ENCODE results near the gene PAX5.

The PAX5 gene

GRCh38 chr9:36986468-36987408 is 47.3 kb downstream of the PAX5 start (continued):
- no peak for TF ChIP-seq ELK4 (IDR thresholded peaks at IDR 0.05; ENCODE audit: borderline replicate concordance, low read depth, low read length)
- TF ChIP-seq REPIN1 (tag by site-specific recombination; IDR thresholded peaks at IDR 0.05; ENCODE audit: low read depth): no peak
- no peak for TF ChIP-seq ZNF280D (tag by site-specific recombination; IDR thresholded peaks at IDR 0.05)
- peak; percentile 32; the same call in 1 of the 2 replicates for TF ChIP-seq ZBTB20 (tag by site-specific recombination; IDR thresholded peaks at IDR 0.05)
- TF ChIP-seq ZBTB1 (tag by site-specific recombination; IDR thresholded peaks at IDR 0.05): no peak
- no peak for TF ChIP-seq ZNF610 (tag by site-specific recombination; IDR thresholded peaks at IDR 0.05; ENCODE audit: borderline replicate concordance)
- TF ChIP-seq CTCF (tag by site-specific recombination; IDR thresholded peaks at IDR 0.05): no peak
- peak; percentile 72 for TF ChIP-seq ZFHX2 (tag by site-specific recombination; conservative IDR thresholded peaks at IDR 0.05)
- no peak for TF ChIP-seq ZBTB7A (tag by site-specific recombination; IDR thresholded peaks at IDR 0.05; ENCODE audit: low read depth)

GRCh38 chr9:36985769-36986467 is 48.1 kb downstream of the PAX5 start:
- no peaks in the 10 kb centered on the region for H3K9me3 ChIP-seq (ENCODE audit: control insufficient read depth, insufficient read depth, low read depth, low read length)
- peak overlapping the region; percentile 27 for H3K4me3 ChIP-seq (ENCODE audit: low read depth, low read length)
- POLR2A ChIA-PET: no interaction called here
- H3K4me1 ChIP-seq (ENCODE audit: control insufficient read depth, insufficient read depth, low read length): peaks cover 4% of the 10 kb centered on the region
- H3K27ac ChIP-seq (ENCODE audit: extremely low read depth, low read depth, low read length): peak overlapping the region; percentile 27; the same call in 1 of the 2 replicates
- CTCF ChIA-PET: interaction anchor here (0.6 to 17.1 kb wide), 5 partner anchors 10 to 480 kb away, joined by 3 to 448 read pairs (median 4); no protein-coding TSS in a partner anchor
- no peaks in the 10 kb centered on the region for H3K36me3 ChIP-seq (ENCODE audit: control insufficient read depth in 2 of 2, insufficient read depth in 1 of 2, low read length in 2 of 2)
- TF ChIP-seq PATZ1 (tag by site-specific recombination; IDR thresholded peaks at IDR 0.05) (no peak), SCRT2 (tag by site-specific recombination; IDR thresholded peaks at IDR 0.05) (no peak), ZNF362 (tag by site-specific recombination; IDR thresholded peaks at IDR 0.05) (no peak), SP7 (tag by site-specific recombination; IDR thresholded peaks at IDR 0.05) (no peak), IKZF3 (tag by site-specific recombination; IDR thresholded peaks at IDR 0.05) (peak; percentile 55), ZNF121 (tag by site-specific recombination; IDR thresholded peaks at IDR 0.05) (no peak), TCF7L2 (IDR thresholded peaks at IDR 0.05; ENCODE audit: borderline replicate concordance, low read depth, low read length) (peak; percentile 16; the same call in 1 of the 2 replicates), ZNF433 (tag by site-specific recombination; IDR thresholded peaks at IDR 0.05; ENCODE audit: low read depth) (no peak), ZFP69B (tag by site-specific recombination; IDR thresholded peaks at IDR 0.05) (no peak), ZNF404 (tag by site-specific recombination; IDR thresholded peaks at IDR 0.05) (no peak), ZNF335 (tag by site-specific recombination; conservative IDR thresholded peaks at IDR 0.05) (0 out of 2 replicates have a peak, but pooled peaks have one; percentile 30), PRDM6 (tag by site-specific recombination; IDR thresholded peaks at IDR 0.05) (0 out of 2 replicates have a peak, but pooled peaks have one; percentile 26), ZNF660 (tag by site-specific recombination; IDR thresholded peaks at IDR 0.05) (0 out of 2 replicates have a peak, but pooled peaks have one; percentile 17), WT1 (tag by site-specific recombination; IDR thresholded peaks at IDR 0.05) (no peak), ZBTB20 (tag by site-specific recombination; IDR thresholded peaks at IDR 0.05) (peak; percentile 27; the same call in 1 of the 2 replicates)

Data from HEK293 (cell line).